ENCODE measurements around the gene SLC23A1.
"Not testable (repeated sequence)": the region's sequence is repeated elsewhere in the genome, so short reads cannot be mapped to it uniquely, and the experiment has no call there.

Gene SLC23A1

GRCh38 chr5:139389701-139390638, 6.9 kb upstream of the SLC23A1 start, which contains the start of gene MZB1:
TSS of gene MZB1 (minus strand) at chr5:139389913. CDS start at chr5:139389856, 57 bp downstream.
- DNase-seq (ENCODE audit: low spot score), result no peak

- peak; percentile 75 for DNase-seq (ENCODE audit: low spot score)
These were observed 5.2 kb upstream of the SLC23A1 start for GRCh38 chr5:139388198-139388821.

- no peak for DNase-seq (ENCODE audit: low spot score)
These were observed 4.6 kb upstream of the SLC23A1 start for GRCh38 chr5:139387611-139388197.

- DNase-seq (ENCODE audit: low spot score), result not testable (repeated sequence)
These were observed 3.9 kb upstream of the SLC23A1 start for GRCh38 chr5:139386956-139387355.

- no peak for DNase-seq (ENCODE audit: low spot score)
These were observed 2.9 kb upstream of the SLC23A1 start for GRCh38 chr5:139386050-139386438.

- peak; percentile 69 for DNase-seq (ENCODE audit: low spot score)
These were observed 2.3 kb upstream of the SLC23A1 start for GRCh38 chr5:139385061-139386049.

- DNase-seq (ENCODE audit: low spot score), result no peak
These were observed 1.5 kb upstream of the SLC23A1 start for GRCh38 chr5:139384591-139385051.

GRCh38 chr5:139383993-139384590, 995 bp upstream of the SLC23A1 start:
- no peak for DNase-seq (ENCODE audit: low spot score)

GRCh38 chr5:139382807-139383206, 290 bp downstream of the SLC23A1 start:
- DNase-seq (ENCODE audit: low spot score), result no peak

- DNase-seq (ENCODE audit: low spot score), result no peak
These were observed 998 bp downstream of the SLC23A1 start for GRCh38 chr5:139381837-139382761.

- DNase-seq (ENCODE audit: low spot score), result no peak
These were observed 3.3 kb downstream of the SLC23A1 start for GRCh38 chr5:139379626-139380449.

GRCh38 chr5:139378941-139379361, 4.1 kb downstream of the SLC23A1 start:
- DNase-seq (ENCODE audit: low spot score), result no peak

- DNase-seq (ENCODE audit: low spot score), result no peak
These were observed 4.8 kb downstream of the SLC23A1 start for GRCh38 chr5:139378101-139378825.

GRCh38 chr5:139377226-139377625, 5.9 kb downstream of the SLC23A1 start:
- DNase-seq (ENCODE audit: low spot score), result no peak

- no peak for DNase-seq (ENCODE audit: low spot score)
These were observed 6.7 kb downstream of the SLC23A1 start for GRCh38 chr5:139376364-139376763.

GRCh38 chr5:139374909-139375308, 8.2 kb downstream of the SLC23A1 start:
- DNase-seq (ENCODE audit: low spot score), result no peak

- no peak for DNase-seq (ENCODE audit: low spot score)
These were observed 11.3 kb downstream of the SLC23A1 start for GRCh38 chr5:139371482-139372435.

Data from hepatic stellate cell (primary cell).